WTC11 (cell line): ENCODE results near the gene NQO1.

ENCODE experiments used
- CTCF ChIP-seq: fragments of 200-600 bp; IDR thresholded peaks from 2 replicates; pipeline ENCODE4 v1.8.0; 2022; ENCODE audit warnings: antibody characterized with exemption
- NR2C2 ChIP-seq: sonication (generic); formaldehyde crosslinking; IDR thresholded peaks from 2 replicates; pipeline ENCODE4 v1.8.0; 2022; ENCODE audit warnings: mild to moderate bottlenecking, missing genetic modification reagents
- SP1 ChIP-seq: sonication (generic); formaldehyde crosslinking; conservative IDR thresholded peaks from 2 replicates; pipeline ENCODE4 v1.8.1; 2022; ENCODE audit warnings: missing genetic modification reagents
- ZNF232 ChIP-seq: sonication (generic); formaldehyde crosslinking; IDR thresholded peaks from 2 replicates; pipeline ENCODE4 v1.8.0; 2022; ENCODE audit warnings: mild to moderate bottlenecking, missing genetic modification reagents

DNA sequence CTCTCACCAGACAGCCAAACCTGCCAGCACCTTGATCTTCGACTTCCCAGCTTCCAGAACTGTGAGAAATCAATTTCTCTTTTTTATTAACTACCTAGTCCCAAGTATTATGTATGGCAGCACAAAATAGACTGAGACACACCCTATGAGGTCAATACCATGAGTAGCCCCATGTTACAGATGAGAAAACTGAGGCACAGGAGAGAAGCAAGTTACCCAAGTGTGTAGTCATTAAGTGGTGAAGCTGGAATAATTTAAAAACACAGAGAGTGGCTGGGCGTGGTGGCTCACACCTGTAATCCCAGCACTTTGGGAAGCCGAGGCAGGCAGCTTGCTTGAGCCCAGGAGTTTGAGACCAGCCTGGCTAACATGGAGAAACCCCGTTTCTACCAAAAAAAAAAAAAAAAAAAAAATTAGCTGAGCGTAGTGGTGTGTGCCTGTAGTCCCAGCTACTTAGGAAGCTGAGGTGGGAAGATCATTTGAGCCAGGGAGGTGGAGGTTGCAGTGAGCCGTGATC, 4.9 kb downstream of the NQO1 start:
- TF ChIP-seq CTCF (no peak), NR2C2 (CRISPR knock-in tag) (no peak), SP1 (no peak), ZNF232 (CRISPR knock-in tag) (no peak)
